Mammary epithelial cell (primary cell): ENCODE results near the gene NPHP4.

Experiments used
- EZH2 ChIP-seq: IDR thresholded peaks from 2 replicates; pipeline ENCODE4 v1.6.1; 2012; ENCODE audit warnings: low read length, inconsistent platforms, borderline replicate concordance
- TF ChIP-seq, protein P1 (sequence below), 2 donors: IDR thresholded peaks in 1 of 2; conservative IDR thresholded peaks in 1 of 2; 2 replicates each; pipeline ENCODE4 v1.5.1; 2011 to 2012; ENCODE audit warnings: inconsistent platforms in 2 of 2, low read length in 2 of 2, mild to moderate bottlenecking in 2 of 2, control low read depth in 1 of 2, low read depth in 1 of 2; ENCODE audit not compliant: insufficient read depth in 1 of 2; ENCODE audit errors: extremely low read depth in 1 of 2

- TF ChIP-seq, protein P1, sequence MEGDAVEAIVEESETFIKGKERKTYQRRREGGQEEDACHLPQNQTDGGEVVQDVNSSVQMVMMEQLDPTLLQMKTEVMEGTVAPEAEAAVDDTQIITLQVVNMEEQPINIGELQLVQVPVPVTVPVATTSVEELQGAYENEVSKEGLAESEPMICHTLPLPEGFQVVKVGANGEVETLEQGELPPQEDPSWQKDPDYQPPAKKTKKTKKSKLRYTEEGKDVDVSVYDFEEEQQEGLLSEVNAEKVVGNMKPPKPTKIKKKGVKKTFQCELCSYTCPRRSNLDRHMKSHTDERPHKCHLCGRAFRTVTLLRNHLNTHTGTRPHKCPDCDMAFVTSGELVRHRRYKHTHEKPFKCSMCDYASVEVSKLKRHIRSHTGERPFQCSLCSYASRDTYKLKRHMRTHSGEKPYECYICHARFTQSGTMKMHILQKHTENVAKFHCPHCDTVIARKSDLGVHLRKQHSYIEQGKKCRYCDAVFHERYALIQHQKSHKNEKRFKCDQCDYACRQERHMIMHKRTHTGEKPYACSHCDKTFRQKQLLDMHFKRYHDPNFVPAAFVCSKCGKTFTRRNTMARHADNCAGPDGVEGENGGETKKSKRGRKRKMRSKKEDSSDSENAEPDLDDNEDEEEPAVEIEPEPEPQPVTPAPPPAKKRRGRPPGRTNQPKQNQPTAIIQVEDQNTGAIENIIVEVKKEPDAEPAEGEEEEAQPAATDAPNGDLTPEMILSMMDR (conservative IDR thresholded peaks at IDR 0.05 in 1 of 2, IDR thresholded peaks at IDR 0.05 in 1 of 2; ENCODE audit: extremely low read depth in 1 of 2, insufficient read depth in 1 of 2, low read depth in 1 of 2, low read length in 2 of 2), result no peak
- TF ChIP-seq EZH2, result no peak
Observed at GRCh38 chr1:6030547-6031261, 38.5 kb upstream of the NPHP4 start.
